ENCODE data around the gene OTOS.
A peak's percentile ranks its signal among the peaks of the same experiment; 100 is the strongest.

The OTOS gene

DNA sequence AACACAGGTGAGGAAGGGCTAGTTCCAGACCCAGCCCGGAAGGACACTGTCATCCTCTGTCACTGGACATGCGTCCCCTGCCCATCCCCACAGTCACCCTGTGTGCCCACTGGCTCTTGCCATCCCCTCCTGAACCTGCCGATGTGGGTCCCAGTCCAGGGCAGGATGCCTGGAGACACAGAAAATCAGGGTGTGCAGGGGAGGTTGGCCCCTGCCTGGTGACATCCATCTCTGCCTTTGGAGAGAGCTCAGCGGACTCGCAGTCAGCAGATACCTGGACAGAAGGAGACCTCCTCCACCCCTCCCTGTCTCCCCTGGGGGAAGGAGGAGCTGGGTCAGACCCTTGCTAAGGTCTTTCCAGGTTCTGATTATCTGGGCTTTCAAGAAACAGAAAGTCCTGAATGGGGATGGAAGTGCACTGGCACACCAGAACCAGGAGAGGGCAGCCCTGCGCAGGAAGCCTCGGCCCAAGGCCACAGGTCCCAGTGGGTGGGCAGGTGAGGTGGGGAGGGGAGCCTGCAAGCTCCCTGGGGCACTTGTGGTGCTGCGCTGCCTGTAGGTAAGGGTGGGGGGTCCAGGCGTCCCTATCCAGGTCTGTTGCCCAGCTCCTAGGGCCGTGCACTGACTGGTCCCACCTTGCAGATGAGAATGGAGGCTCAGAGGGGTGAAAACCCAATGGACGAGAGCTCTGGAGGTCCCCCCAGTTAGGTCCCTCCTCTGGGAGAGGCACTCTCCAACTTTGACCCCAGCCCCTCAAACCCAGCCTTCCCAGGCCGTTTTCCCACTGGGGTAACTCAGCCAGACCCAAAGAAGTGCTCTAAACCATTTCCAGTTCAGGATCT, 9.7 kb upstream of the OTOS start:
- peak in 2 of 3 experiments; percentile 38 to 67 for DNase-seq

DNA sequence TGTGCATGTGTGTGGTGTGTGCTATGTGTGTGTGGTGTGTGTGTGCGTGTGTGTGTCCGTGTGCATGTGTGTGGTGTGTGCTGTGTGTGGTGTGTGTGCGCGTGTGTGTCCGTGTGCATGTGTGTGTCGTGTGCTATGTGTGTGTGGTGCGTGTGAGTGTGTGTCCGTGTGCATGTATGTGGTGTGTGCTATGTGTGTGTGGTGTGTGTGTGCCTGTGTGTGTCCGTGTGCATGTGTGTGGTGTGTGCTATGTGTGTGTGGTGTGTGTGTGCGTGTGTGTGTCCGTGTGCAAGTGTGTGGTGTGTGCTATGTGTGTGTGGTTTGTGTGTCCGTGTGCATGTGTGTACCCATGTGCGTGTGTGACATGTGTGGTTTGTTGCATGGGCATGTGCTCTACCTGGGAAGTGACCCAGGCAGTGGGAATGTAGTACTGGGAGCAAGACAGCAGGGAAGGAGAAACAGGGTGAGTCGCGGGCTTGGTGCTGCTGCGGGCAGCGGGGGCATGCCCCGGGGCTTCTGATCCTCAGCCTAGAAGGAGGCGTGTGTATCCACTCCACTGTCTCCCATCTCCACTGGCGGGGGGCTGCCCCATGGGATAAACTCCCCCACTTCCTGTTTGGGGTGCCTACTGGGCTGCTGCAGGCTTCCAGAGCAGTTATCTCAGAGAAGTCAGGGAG, 7.6 kb upstream of the OTOS start:
- no peak for DNase-seq

DNA sequence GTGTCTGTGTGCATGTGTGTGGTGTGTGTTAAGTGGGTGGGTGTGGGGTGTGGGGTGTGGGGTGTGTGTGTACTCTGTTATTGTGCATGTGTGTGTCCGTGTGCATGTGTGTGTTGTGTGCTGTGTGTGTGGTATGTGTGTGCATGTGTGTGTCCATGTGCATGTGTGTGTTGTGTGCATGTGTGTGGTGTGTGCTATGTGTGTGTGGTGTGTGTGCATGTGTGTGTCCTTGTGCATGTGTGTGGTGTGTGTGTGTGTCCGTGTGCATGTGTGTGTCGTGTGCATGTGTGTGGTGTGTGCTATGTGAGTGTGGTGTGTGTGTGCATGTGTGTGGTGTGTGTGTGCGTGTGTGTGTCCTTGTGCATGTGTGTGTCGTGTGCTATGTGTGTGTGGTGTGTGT, 6.9 kb upstream of the OTOS start:
- DNase-seq = no peak

DNA sequence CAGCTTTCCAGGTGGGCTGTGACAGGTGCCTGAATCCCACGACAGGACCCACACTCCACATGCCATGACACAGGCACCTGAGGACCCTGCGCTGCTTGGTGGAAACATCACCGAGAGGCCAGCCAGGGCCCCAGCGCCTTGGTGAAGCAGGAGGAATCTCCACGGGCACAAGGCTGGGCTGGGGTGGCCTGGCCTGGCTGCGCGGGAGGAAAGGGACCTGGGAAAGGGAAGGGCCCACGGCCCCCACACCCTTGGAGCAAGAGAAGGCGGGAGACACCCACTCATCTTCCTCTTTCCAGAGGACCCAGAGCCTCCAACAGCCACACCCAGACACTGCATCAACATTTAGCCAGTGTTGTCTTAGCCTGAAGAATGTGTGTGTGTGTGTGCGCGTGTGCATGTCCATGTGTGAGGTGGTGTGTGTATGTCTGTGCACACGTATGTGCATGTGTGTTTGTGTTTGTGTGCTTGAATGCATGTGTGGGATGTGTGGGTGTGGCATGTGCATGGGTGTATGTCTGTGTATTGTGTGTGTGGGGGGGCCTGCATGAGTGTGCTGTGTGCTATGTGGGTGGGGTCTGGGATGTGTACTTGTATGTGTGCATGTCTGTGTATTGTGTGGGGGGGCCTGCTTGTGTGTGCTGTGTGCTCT, 6.3 kb upstream of the OTOS start:
- no peak for DNase-seq

DNA sequence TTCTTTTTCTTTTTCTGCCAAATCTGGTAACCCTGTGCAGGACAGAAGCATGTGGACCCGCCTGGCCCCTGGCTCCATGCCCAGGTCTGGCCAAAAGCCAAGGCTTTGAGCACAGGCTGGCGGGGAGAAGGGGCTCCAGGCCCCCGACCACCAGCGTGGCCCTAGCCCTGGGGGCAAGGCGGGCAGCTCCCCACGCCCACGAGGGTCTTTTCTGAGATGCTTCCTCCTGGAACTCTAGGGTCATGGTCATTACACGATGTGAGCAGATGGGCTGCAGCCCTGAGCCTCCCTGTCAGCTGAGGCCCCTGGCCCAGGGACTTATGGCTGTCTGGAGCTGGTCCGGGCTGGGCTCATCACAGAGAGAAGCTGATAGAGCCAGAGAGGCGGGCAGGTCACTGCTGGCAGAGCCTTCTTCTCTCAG, 5.7 kb upstream of the OTOS start:
- DNase-seq = no peak

DNA sequence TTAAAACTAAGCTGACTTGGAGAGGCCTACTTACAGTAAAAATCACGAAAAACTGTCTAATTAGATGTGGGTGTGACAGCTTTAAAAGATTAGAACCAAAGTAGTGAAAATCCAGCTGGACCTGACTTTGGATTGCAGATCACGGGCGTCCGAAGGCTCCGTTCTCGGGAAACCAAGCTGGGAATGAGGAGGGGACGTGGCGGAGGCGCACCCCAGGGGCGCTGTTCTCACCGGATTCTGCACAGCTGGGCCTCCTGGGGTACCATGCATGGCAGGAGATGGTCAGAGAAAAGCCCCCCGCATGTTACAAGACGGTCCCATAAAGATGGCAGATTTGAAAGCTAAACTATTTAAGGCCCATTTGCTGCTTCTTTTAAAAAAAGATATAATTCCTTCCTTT, 5.0 kb upstream of the OTOS start:
- DNase-seq = no peak

DNA sequence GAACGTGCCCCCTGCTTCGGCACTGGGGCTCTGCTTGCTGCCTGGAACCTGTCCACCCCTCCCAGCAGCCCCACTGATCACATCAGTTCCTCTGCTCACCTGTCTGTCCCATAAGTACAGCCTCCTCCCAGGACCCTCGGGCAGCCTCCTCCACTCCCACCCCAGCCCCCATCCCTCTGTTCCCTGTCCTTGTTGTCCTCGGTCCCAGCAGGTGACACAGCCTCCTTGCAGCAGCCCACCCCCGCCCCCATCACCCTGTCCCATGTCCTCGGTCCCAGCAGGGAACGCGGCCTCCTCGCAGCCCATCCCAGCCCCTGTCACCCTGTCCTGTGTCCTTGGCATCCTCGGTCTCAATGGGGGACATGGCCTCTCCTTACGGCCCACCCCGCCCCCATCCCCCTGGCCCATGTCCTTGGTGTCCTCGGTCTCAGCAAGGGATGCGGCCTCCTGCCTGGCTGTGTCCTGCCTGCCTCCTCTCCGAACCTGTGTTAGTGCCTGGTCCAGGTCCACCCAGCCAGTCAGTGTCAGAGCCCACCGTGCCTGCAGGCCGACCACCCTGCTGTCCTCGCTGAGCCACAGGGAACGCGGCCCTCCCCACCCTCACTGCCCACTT, 4.3 kb upstream of the OTOS start:
- no peak for DNase-seq

DNA sequence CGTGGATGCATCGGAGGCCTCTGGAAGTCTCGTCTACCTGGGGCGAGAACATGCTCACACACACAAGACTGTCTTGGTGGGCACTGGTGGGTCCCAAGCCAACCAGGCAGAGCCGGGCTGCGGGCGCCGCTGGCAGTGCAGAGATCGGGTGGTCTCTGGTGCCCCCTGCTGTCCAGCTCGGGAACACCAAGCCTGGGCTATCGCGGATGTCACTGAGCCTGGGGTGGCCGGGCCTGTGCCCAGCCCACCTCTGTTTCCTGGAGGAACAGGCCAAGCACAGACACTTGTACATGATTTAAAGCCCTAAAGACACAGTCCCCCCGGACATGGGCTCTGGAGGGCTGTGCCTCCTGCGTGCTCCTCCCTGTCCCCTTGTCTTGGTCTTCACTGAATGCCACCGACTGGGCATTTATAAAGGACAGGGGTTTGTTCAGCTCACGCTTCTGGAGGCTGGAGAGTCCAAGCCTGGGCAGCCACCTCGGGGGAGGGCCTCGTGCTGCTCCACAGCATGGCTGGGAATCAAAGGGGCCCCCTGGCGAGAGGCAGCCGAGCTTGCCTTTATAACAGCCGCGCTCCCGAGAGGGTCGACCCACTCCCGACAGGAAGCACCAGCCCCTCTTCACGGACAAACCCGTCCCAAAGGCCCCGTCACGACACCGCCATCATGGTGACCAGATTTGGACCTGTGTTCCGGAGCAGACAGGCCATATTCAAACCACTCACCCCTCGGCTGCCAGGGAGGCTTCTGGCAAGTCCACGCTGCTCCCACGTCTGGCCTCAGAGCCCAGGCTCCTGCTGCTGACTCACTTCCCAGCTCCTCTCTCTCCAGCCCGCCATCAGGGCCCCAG, 3.6 kb upstream of the OTOS start:
- peak; percentile 17 to 73 (median 59) for DNase-seq

DNA sequence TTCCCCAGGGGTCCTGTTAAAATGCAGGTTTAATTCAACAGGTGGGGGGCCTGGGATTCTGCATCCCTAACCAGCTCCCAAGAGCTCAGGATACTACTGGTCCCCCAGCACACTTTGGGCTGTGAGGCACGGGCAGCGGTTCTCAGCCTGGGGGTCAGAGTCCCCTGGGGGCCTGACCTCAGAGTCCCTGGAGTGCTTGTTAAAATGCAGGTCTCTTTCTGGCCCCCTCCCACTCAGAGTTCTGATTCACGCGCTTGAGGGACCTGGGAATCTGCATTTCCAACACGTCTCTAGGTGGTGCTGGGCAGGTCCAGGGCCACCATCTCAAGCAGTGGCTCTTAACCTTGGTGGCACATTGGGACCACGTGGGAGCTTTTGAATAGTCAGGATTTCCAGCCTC, 2.8 kb upstream of the OTOS start:
- DNase-seq = no peak

DNA sequence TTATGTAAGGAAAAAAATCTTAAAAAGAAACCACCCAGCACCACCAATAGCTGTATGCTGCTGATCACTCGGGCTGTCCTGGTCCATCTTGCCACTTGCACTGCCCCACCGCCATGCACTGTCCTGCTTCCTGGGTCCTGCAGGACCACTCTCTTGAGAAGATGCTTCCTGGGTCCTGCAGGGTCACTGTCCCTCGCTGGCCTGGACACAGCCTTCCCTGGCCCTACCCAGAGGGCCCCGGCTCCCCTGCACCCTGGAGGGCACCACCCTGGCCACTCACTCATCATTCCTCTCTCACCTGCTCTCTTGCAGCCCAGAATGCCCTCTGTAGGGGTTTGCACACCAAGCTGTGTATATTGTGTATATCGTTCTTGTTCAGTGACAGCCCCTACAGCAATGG, 2.4 kb upstream of the OTOS start:
- no peak for DNase-seq

DNA sequence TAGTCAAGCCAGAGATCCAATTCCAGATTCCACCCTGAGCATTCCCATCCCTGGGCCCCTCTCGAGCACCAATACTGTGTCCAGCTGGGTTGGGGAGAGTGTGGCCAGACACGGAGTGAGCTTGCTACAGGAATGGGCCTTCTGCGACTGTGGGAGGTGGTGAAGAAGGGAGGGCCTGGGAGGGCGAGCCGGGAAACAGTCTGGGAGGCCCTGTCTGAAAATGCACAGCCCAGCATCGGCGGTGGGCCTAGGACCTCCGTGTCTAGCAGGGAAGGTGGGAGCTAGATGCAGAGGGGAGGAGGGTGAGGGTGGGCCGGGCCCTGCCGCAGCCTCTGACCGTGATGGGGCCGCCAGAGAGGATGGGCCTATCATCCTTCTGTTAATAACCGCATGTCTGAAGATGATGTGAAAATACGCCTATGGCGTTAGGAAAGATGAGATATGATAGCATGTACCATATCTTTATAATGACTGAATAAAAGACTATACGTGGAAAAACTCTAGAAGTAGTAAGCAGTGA, 1.9 kb upstream of the OTOS start:
- DNase-seq = no peak

DNA sequence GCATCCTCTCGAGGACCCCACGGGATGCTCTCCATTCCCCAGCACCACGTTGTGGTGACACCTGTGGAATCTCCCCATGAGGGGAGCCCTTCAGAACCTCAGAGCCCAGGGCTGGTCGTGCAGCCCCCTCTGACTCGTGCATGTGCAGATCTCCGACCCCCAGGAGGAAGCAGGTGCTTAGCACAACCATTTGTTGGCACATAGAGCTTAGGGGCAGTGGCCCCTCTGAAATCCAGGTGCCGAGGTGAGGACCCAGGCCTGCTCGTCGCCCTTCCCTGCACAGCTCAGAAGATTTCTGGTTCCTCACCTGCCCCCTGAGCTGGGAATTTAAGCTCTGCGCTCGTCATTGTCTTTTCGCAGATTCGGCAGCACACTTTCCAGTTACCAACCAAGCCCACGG, 1.3 kb upstream of the OTOS start:
- DNase-seq = no peak

DNA sequence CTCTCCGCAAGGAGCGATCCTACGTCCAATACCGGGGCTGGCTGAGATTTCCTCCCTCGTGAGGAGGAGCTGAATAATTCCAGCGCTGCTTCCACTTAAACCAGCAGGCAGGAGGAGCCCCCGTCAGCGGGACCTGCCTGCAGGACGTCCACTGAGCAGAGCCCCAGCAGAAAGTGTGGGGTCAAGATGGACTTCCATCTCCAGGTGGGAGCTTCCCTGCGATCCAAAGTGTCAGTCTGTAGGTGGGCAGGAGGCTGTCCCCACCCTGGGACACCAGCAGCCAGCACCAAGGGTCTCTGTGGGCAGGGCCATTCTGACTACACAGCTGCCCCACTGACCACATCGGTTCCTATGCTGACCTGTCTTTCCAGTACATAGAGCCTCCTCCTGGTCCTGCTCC, 462 bp upstream of the OTOS start:
- no peak for DNase-seq

DNA sequence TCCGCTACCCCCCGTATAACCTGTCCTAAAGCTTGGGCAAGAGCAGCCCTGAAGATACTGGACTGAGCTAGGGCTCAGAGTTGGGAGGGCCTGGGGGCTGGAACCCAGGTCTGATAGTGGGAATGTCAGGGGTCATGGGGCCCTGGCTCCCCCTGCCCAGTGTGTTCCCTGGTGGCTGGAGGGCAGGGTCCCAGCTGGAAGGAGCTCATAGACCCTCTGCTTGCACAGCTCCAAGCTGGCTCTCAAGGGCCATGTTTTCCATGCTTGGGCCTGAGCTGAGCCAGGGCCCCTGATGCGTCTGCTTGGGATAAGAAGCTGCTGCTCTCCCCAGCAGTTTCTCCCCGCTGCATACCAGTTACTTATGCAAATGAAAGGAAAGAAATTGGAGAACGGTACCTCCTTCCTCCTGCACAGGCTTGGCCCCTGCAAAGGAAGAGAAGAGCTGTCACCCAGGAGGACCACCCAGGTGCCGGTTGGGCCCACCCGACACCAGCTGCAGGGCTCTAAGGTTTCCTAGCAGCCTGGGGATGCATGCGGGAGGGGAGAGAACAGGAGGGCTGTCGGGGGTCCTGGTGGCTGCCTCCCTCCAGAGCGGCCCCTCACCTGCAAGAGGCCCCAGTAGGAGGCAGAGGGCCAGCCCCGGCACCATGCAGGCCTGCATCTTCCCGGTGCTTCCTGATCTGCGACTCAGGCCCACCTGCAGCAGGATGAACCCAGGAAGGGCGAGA, 628 bp downstream of the OTOS start:
- peak in 1 of 3 experiments; percentile 27 for DNase-seq

DNA sequence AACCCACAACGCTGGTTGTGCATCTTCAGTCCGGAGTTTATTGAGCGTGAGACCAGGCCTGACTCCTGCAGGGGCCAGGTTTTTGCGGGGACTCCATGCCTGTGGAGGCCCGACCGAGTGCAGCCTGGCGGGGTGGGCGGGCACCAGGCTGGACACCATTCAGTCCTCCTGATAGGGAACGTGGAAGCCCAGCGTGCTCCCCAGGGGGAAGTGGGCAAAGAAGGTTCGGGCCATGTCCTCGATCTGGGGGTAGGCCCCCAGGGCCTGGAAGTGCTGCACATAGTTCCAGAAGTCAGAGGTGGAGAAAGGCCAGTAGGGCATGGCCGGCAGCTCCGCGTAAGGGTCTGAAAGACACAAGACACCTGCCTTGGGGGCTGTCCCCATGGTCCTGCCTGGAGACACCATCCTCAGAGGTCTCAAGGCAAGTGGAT, 1.4 kb downstream of the OTOS start:
- no peak for DNase-seq

DNA sequence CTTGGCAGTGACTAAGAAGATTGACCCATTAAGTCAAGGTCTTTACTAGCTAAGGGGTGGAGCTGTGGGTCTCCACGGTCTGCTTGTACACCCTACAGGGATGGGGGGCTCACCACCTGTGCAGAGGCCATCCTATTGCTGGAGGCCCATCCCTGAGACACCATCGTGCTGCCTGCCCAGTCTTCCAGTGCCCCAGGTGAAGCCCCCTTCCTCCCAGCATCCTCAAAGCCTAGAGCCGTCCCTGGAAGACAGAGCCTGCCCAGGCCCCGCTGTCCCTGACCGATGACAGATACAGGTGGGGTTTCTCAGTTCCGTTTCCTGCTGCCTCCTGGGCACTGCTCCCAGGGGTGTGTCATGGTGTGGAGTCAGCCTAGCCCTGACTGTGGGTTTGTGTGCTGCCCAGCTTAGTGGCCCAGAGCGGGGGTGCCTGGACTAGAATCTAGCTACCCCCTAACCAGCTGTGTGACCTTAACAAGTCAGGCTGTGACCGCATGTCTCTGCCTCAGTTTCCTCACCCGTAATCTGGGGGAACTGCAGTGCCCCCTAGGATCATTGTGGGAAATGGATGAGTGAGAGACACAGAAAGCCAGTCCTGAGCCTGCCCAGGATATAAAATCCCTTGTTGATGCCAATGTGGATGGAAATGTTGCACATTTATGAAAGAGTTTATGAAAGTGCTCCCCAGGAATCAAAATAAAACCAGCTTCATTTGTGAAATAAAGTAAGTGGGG, 2.0 kb downstream of the OTOS start:
- no peak for DNase-seq

DNA sequence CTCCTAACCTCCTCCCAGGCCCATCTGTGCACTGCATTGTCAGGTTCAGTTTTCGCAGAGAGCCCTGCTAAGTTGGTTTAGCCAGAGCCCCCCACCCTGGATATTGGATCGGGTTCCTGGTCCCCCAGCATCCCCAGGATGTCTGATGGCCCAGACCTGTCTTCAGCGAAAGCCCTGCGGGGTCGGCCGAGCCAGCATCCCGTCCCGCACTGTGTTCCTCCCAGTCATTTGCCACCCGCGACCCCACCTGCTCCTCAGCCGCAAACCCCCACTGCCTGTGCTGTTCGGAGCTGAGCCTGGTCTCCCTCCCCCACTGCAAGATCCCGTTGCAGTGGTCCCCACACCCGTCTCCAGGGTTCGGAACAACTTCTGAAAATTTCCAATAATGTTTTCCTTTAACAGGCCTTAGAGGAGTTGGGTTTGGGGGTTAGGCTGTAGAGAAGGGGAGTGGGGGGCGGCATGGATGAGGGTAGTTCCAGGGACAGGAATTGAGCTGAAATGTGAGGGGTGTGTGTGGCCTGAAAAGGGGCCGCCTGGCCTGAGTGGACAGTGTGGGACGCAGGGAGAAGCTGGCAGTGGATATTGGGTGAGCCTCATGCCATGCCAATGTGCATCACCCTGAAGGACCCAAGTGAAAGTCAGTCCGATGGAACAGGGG, 2.7 kb downstream of the OTOS start:
- no peak for DNase-seq

DNA sequence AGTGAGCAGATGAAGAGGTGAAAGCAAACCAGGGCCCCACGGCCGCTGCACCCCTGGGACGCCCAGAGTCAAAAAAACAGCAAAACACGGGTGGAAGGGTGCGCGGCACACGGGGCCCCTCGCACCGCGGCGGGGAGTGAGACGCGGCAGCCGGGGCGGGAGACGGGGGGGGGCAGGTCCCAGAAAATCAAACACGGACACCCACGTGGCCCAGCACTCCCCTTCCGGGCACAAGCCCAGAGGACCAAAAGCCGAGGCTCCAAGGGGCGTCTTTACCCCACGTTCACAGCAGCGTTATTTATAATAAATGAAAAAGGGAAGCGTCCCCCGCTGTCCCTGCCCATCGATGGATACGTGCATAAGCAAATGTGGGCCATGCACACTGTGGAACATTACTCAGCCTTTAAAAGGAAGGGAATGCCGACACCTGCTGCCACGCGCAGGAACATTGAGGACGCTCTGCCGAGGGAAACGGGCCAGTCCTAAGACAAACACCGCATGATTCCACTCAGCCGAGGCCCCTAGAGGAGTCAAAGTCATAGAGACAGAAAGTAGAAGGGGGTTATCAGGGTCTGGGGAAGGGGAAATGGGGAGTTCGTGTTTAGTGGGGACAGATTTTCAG, 3.7 kb downstream of the OTOS start:
- no peak for DNase-seq

DNA sequence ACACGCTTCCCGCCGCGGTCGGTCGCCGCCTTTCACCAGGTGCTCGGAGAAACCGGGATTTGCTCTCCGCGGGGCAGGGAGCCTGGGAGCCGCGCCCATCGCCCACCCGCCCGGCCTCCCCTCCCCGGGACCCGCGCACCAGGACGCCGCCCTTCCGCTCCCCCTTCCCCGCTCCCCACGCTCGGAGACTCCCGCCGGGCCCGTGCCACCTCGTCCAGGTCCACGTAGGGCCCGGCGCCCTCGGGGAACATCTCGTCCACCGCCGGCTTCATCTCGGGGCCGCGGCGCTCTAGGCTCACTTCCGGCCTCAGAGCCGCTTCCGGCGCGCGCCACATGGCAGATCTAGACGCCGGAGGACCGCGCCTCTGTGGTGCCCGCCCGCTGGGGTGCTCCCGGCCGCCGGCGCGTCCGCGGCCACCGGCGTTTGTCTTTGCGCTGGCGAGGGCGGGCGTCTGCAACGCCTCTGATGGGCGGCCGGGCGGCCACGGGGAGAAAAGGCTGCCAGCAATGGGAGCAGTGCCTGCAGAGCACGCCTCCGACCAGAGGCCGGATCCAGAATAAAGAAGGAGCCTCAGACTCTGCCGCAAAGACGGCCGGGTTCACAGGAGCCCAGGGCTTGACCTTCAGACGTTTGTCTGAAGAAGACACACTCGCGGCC, 4.3 kb downstream of the OTOS start, which contains the start of gene COPS9:
Gene COPS9 (minus strand): TSS at position 293 of the 658 bp plus-strand sequence. CDS start 21 bp downstream, at position 272.
- DNase-seq = peak; percentile 72 to 88 (median 87)
